OCI-LY3 (cell line): ENCODE data around the gene CPNE2.

Experiments
- CTCF ChIP-seq: fragments of 200-600, 300-600 bp; sonication (generic); IDR thresholded peaks from 2 replicates; pipeline ENCODE4 v1.5.1; 2014; ENCODE audit warnings: antibody characterized with exemption, low read length, low read depth
- EZH2phosphoT487 ChIP-seq: fragments of 200-600 bp; shearing (Covaris generic); IDR thresholded peaks from 2 replicates; pipeline ENCODE4 v1.6.1; 2018; ENCODE audit warnings: antibody characterized with exemption, mixed run types, low read depth

- TF ChIP-seq EZH2phosphoT487 (no peak), CTCF (no peak)
Measured at GRCh38 chr16:57087003-57087402, 5.4 kb upstream of the CPNE2 start.
